ENCODE measurements around the gene ASGR1. TPM values are rescaled to one million over a fixed set of nuclear protein-coding genes. Genes with fewer than 3 reads are reported as not detected.
A peak's percentile ranks its signal among the peaks of the same experiment; 100 is the strongest.

ASGR1 gene
- polyA plus RNA-seq, 3 donors = 82.0 to 126 (median 114) TPM

DNA sequence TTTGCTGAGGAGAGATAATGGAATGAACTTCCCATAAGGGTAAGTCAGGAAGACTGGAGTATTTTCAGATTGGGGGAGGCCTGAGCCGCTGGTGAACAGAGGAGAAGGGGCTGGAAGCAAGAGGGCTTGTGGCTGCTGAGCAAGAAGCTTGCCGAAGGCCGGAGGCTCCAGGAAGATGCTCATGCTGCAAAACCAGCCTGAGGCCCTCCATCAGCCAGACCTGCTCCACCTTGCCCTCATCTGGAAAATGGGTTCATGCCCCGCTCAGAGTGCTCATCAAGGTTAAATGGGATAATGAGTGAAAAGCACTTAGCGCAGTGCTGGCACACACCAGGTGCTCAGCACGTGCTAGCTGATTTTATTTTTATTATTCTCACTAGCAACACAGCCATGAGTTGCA lies 5.5 kb upstream of the ASGR1 start:
- H3K4me1 ChIP-seq (ENCODE audit: control insufficient read depth in 1 of 2, insufficient read depth in 2 of 2, low read length in 2 of 2) = peaks cover 12 to 13% of the 10 kb centered on the region in 2 donors
- no peak overlapping the region for H3K27ac ChIP-seq (ENCODE audit: low read depth in 1 of 2, low read length in 2 of 2)
- no peaks in the 10 kb centered on the region for H3K27me3 ChIP-seq (ENCODE audit: control insufficient read depth in 2 of 2, insufficient read depth in 2 of 2, low read length in 2 of 2)
- peaks cover 0 to 2% (median 0%) of the 10 kb centered on the region in 7 donors for H3K9me3 Mint-ChIP-seq
- H3K9me3 ChIP-seq (replicated peaks in 1 of 2; ENCODE audit: control insufficient read depth in 1 of 2, insufficient read depth in 1 of 2, low read length in 2 of 2) = no peaks in the 10 kb centered on the region
- no peaks in the 10 kb centered on the region for H4K20me1 ChIP-seq (ENCODE audit: insufficient read depth, low read length)
- H3K9ac ChIP-seq (ENCODE audit: insufficient read depth, low read length, poor library complexity, severe bottlenecking) = no peak overlapping the region
- no peak for DNase-seq
- intact Hi-C loops (cut with micrococcal nuclease) = no loop called here
- no peak overlapping the region for H3K4me3 ChIP-seq (replicated peaks in 1 of 3; ENCODE audit: low read depth in 2 of 3, low read length in 3 of 3)
- H2AFZ ChIP-seq (ENCODE audit: insufficient read depth, low read depth, low read length, poor library complexity, severe bottlenecking) = no peak overlapping the region
- no peak overlapping the region for H3K4me3 Mint-ChIP-seq
- H3K4me2 ChIP-seq (replicated peaks; ENCODE audit: extremely low read depth, low read length, poor library complexity, severe bottlenecking) = no peak overlapping the region
- H3K4me1 Mint-ChIP-seq = peaks cover 20% of the 10 kb centered on the region
- no peaks in the 10 kb centered on the region for H3K36me3 ChIP-seq (replicated peaks in 1 of 2; ENCODE audit: control insufficient read depth in 1 of 2, insufficient read depth in 2 of 2, low read length in 2 of 2)
- H3K27ac Mint-ChIP-seq = peak overlapping the region in 1 of 7 donors; percentile 31
- H3K27me3 Mint-ChIP-seq (ENCODE audit: low read depth in 3 of 3) = peaks cover 0 to 4% (median 0%) of the 10 kb centered on the region in 3 donors
- H3K36me3 Mint-ChIP-seq = peaks cover 9 to 11% of the 10 kb centered on the region in 2 donors
- no peaks in the 10 kb centered on the region for H3K79me2 ChIP-seq (ENCODE audit: insufficient read depth, low read length)
- TF ChIP-seq, protein P1, sequence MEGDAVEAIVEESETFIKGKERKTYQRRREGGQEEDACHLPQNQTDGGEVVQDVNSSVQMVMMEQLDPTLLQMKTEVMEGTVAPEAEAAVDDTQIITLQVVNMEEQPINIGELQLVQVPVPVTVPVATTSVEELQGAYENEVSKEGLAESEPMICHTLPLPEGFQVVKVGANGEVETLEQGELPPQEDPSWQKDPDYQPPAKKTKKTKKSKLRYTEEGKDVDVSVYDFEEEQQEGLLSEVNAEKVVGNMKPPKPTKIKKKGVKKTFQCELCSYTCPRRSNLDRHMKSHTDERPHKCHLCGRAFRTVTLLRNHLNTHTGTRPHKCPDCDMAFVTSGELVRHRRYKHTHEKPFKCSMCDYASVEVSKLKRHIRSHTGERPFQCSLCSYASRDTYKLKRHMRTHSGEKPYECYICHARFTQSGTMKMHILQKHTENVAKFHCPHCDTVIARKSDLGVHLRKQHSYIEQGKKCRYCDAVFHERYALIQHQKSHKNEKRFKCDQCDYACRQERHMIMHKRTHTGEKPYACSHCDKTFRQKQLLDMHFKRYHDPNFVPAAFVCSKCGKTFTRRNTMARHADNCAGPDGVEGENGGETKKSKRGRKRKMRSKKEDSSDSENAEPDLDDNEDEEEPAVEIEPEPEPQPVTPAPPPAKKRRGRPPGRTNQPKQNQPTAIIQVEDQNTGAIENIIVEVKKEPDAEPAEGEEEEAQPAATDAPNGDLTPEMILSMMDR (IDR thresholded peaks at IDR 0.05) = no peak
- 100% methylated on average over 1 of the region's 6 CpGs for WGBS (ENCODE audit: insufficient coverage)

DNA sequence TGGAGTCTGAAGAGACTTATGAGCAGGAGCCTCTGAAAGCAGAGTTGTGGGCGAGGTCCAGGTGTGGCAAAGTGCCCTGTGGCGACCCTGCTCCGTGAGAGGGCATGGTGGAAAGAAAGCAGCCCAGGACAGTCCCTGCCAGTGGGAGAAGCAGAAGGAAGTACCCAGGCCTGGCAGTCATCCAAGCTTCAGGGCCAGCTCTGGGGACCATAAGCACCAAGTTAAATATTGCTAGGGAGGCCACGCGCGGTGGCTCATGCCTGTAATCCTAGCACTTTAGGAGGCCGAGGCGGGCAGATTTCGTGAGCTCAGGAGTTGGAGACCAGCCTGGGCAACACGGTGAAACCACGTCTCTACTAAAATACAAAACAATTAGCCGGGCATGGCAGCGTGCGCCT lies 4.9 kb upstream of the ASGR1 start:
- H3K4me2 ChIP-seq (replicated peaks; ENCODE audit: extremely low read depth, low read length, poor library complexity, severe bottlenecking) = no peak overlapping the region
- H3K27ac Mint-ChIP-seq = peak overlapping the region in 3 of 7 donors; percentile 30 to 58 (median 54)
- H2AFZ ChIP-seq (ENCODE audit: insufficient read depth, low read depth, low read length, poor library complexity, severe bottlenecking) = no peak overlapping the region
- H3K4me1 Mint-ChIP-seq = peaks cover 22% of the 10 kb centered on the region
- no peaks in the 10 kb centered on the region for H3K27me3 ChIP-seq (ENCODE audit: control insufficient read depth in 2 of 2, insufficient read depth in 2 of 2, low read length in 2 of 2)
- peaks cover 0 to 2% (median 0%) of the 10 kb centered on the region in 7 donors for H3K9me3 Mint-ChIP-seq
- no peaks in the 10 kb centered on the region for H3K9me3 ChIP-seq (replicated peaks in 1 of 2; ENCODE audit: control insufficient read depth in 1 of 2, insufficient read depth in 1 of 2, low read length in 2 of 2)
- 2% methylated on average over 3 of the region's 14 CpGs for WGBS (ENCODE audit: insufficient coverage)
- DNase-seq = peak; percentile 36 to 54 (median 52)
- TF ChIP-seq, protein P1 (IDR thresholded peaks at IDR 0.05) = no peak
- H3K27ac ChIP-seq (ENCODE audit: low read depth in 1 of 2, low read length in 2 of 2) = no peak overlapping the region
- peaks cover 12 to 13% of the 10 kb centered on the region in 2 donors for H3K4me1 ChIP-seq (ENCODE audit: control insufficient read depth in 1 of 2, insufficient read depth in 2 of 2, low read length in 2 of 2)
- no peaks in the 10 kb centered on the region for H3K79me2 ChIP-seq (ENCODE audit: insufficient read depth, low read length)
- H3K4me3 Mint-ChIP-seq = no peak overlapping the region
- H4K20me1 ChIP-seq (ENCODE audit: insufficient read depth, low read length) = no peaks in the 10 kb centered on the region
- peaks cover 2 to 4% (median 4%) of the 10 kb centered on the region in 3 donors for H3K27me3 Mint-ChIP-seq (ENCODE audit: low read depth in 3 of 3)
- H3K9ac ChIP-seq (ENCODE audit: insufficient read depth, low read length, poor library complexity, severe bottlenecking) = no peak overlapping the region
- H3K4me3 ChIP-seq (replicated peaks in 1 of 3; ENCODE audit: low read depth in 2 of 3, low read length in 3 of 3) = no peak overlapping the region
- intact Hi-C loops (cut with micrococcal nuclease) = no loop called here
- H3K36me3 ChIP-seq (replicated peaks in 1 of 2; ENCODE audit: control insufficient read depth in 1 of 2, insufficient read depth in 2 of 2, low read length in 2 of 2) = no peaks in the 10 kb centered on the region
- peaks cover 5 to 6% of the 10 kb centered on the region in 2 donors for H3K36me3 Mint-ChIP-seq
